ENCODE results near the gene FGD6.

DNA sequence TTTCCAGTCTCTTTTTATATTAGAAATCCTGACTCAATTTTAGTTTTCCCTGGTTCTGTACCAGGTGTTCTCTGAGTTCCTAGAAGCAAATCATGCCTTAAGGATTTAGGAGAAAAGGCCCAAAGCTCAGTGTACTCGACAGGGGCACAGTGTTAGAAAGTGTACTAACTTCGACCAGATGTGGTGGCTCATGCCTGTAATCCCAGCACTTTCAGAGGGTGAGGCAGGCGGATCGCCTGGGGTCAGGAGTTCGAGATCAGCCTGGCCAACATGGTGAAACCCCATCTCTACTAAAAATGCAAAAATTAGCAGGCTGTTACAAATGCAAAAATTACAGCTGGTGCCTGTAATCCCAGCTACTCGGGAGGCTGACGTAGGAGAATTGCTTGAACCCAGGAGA is 12.4 kb upstream of the FGD6 start:
- TF ChIP-seq CTCF (conservative IDR thresholded peaks at IDR 0.05; ENCODE audit: low read depth, low read length) (no peak), POLR2A (IDR thresholded peaks at IDR 0.05; ENCODE audit: low read depth, low read length) (no peak), CEBPB (IDR thresholded peaks at IDR 0.05; ENCODE audit: low read depth, low read length) (no peak)

Measured in IMR-90 (cell line).